Mucosa of descending colon (tissue), 3 donors: Measurements from ENCODE around the gene PERM1. TPM values are rescaled to one million over a fixed set of nuclear protein-coding genes. Genes with fewer than 3 reads are reported as not detected.

Experiments used
- ATAC-seq: fragments of 200-7000 bp; cut with Tn5 transposase; one replicate; pipeline ENCODE4 v1.9.1; 2020; ENCODE audit warnings: mild to moderate bottlenecking, moderate library complexity
- DNase-seq, 3 donors: peaks; one replicate each; pipeline ENCODE4 v3.0.0-alpha.2; 2020
- H3K36me3 ChIP-seq: fragments of 200-600 bp; one replicate; pipeline ENCODE4 v1.8.0; 2021; ENCODE audit warnings: low read depth, mild to moderate bottlenecking
- H3K4me1 ChIP-seq: fragments of 200-600 bp; one replicate; pipeline ENCODE4 v1.8.0; 2021; ENCODE audit warnings: low read depth, mild to moderate bottlenecking
- H3K4me3 ChIP-seq: fragments of 200-600 bp; one replicate; pipeline ENCODE4 v1.8.0; 2021; ENCODE audit warnings: mild to moderate bottlenecking
- H3K9me3 ChIP-seq: fragments of 200-600 bp; one replicate; pipeline ENCODE4 v1.8.0; 2021; ENCODE audit warnings: mild to moderate bottlenecking
- CTCF ChIP-seq: fragments of 200-600 bp; IDR thresholded peaks from one replicate; pipeline ENCODE4 v1.8.0; 2022; ENCODE audit warnings: antibody characterized with exemption, mild to moderate bottlenecking
- intact Hi-C, 2 donors: fragments of 100-400 bp; cut with DNase I in 1 of 2; cut with micrococcal nuclease in 1 of 2; formaldehyde crosslinking; loops; one replicate each; pipeline versions ENCODE4 v1.11.0 to v1.11.1; 2022; cut with DNase I, micrococcal nuclease
- total RNA-seq, 3 donors: library from RNA; stranded (reverse); fragmentation: NEBNext Ultra II Directional in 2 of 3; extraction: Animal tissue kit (Norgen Biotek cat#: 25700) in 2 of 3; gene quantifications; one replicate each; pipeline versions ENCODE4 v1.2.1 to v1.2.4, GENCODE V29; 2021 to 2023
- donor health status: DM: no; HTN: no; CAD: no; lungs with moderate emphysema.
- donor health status: DM: no; HTN: no; CAD: no.
- donor health status: DM: no; HTN: yes; CAD: no.

Gene PERM1
- total RNA-seq, 3 donors from 2014 or later, result 0.24 TPM; not detected in 2

DNA sequence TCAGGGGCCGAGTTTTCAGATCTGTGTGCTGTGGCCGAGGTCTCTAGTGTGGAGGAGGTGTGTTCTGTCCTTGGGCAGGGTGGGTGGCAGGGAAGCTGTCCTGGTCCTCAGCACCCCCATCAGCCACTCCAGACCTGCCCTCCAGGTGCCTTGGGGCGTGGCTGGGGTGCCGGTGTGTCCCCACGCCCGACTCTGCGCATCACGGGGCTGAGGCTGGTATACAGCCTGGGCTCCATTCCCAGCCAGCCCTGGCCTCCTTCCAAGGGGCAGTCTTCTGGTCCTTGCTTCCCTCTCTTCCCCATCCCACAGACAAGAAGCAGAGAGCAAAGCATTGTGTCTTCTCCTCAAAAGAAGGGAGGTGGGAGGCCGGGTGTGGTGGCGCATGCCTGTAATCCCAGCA is 54.1 kb downstream of the PERM1 start:
- intact Hi-C loops, result no loop called here
- H3K4me3 ChIP-seq, result no peak overlapping the region
- H3K4me1 ChIP-seq, result peaks cover 18% of the 10 kb centered on the region
- TF ChIP-seq CTCF, result no peak
- no peaks in the 10 kb centered on the region for H3K9me3 ChIP-seq
- DNase-seq (no peak), ATAC-seq (no peak)
- H3K36me3 ChIP-seq, result no peaks in the 10 kb centered on the region

DNA sequence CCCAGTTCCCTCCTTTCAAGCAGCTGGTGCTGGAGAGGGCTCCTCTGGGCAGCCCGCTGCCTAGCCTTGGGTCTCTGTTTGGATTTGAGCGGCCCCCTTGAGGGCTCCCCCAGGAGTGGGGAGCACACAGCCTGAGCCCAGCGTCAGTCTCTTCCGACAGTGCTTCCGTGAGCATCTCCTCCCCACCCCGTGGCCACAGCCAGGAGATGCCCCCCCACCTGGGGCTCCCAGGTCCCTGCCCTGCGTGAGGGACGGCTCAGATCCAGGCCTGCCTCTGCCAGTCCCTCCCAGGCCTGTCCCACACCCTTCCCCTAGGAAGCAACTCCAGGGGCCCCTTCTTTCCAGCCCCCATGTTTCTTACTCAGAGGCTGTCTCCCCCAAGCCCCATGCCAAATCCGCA is 54.7 kb downstream of the PERM1 start:
- H3K4me3 ChIP-seq, result no peak overlapping the region
- TF ChIP-seq CTCF, result no peak
- no peaks in the 10 kb centered on the region for H3K36me3 ChIP-seq
- ATAC-seq, result no peak
- intact Hi-C loops, result no loop called here
- DNase-seq, result no peak
- no peaks in the 10 kb centered on the region for H3K9me3 ChIP-seq
- H3K4me1 ChIP-seq, result peaks cover 19% of the 10 kb centered on the region

- peaks cover 26% of the 10 kb centered on the region for H3K4me1 ChIP-seq
- no peak overlapping the region for H3K4me3 ChIP-seq
- DNase-seq, result no peak
- H3K36me3 ChIP-seq, result no peaks in the 10 kb centered on the region
- no peak for ATAC-seq
- TF ChIP-seq CTCF, result no peak
- intact Hi-C loops, result no loop called here
- no peaks in the 10 kb centered on the region for H3K9me3 ChIP-seq
These were observed 56.1 kb downstream of the PERM1 start for GRCh38 chr1:925561-926421.

Other genes starting within 250 kb of the PERM1 start
- 1 to 10 TPM; 2.2 to 4.3 (median 2.7) TPM for gene SAMD11, start 58.2 kb downstream of the PERM1 start, total RNA-seq
- gene NOC2L, start 22.8 kb downstream of the PERM1 start, total RNA-seq, result 10 to 100 TPM; 47.3 to 56.2 (median 54.6) TPM
- 10 to 100 TPM in 2 of 3 donors, 1 to 10 TPM in 1; 9.0 to 14.7 (median 11.0) TPM for gene KLHL17, start 21.5 kb downstream of the PERM1 start, total RNA-seq
- gene PLEKHN1, start 15.6 kb downstream of the PERM1 start, total RNA-seq, result under 1 TPM; 0.23 to 0.99 (median 0.32) TPM
- 10 to 100 TPM; 10.3 to 22.7 (median 21.1) TPM for gene HES4, start 18.0 kb upstream of the PERM1 start, total RNA-seq
- gene ISG15, start 31.4 kb upstream of the PERM1 start, total RNA-seq, result 10 to 100 TPM; 37.5 to 41.7 (median 38.7) TPM
- gene AGRN, start 38.0 kb upstream of the PERM1 start, total RNA-seq, result 10 to 100 TPM; 32.0 to 54.4 (median 40.6) TPM
- 1 to 10 TPM; 1.3 to 7.5 (median 2.1) TPM for gene RNF223, start 92.2 kb upstream of the PERM1 start, total RNA-seq
- gene C1orf159, start 134.0 kb upstream of the PERM1 start, total RNA-seq, result 10 to 100 TPM; 18.4 to 25.3 (median 24.0) TPM
- 1 to 10 TPM in 2 of 3 donors, under 1 TPM in 1; 0.32 to 4.4 (median 1.8) TPM for gene TTLL10, start 191.8 kb upstream of the PERM1 start, total RNA-seq
- 1 to 10 TPM; 1.6 to 2.2 (median 2.2) TPM for gene TNFRSF18, start 224.5 kb upstream of the PERM1 start, total RNA-seq
- gene TNFRSF4, start 232.1 kb upstream of the PERM1 start, total RNA-seq, result 1 to 10 TPM in 1 of 3 donors, under 1 TPM in 2; 0.69 to 1.2 (median 0.80) TPM
- 100 to 1,000 TPM; 169 to 257 (median 226) TPM for gene SDF4, start 249.9 kb upstream of the PERM1 start, total RNA-seq